AG09319 (cell line): ENCODE results near the gene FERD3L.

Experiments used
- DNase-seq: peaks from one replicate; pipeline ENCODE4 v3.0.0-alpha.2; 2010; ENCODE audit warnings: low read depth; ENCODE audit errors: extremely low read depth
- TF ChIP-seq, protein P1 (sequence below): IDR thresholded peaks from 2 replicates; pipeline ENCODE4 v1.5.1; 2011; ENCODE audit warnings: low read depth, mild to moderate bottlenecking, inconsistent platforms, low read length, moderate library complexity

FERD3L gene

DNA sequence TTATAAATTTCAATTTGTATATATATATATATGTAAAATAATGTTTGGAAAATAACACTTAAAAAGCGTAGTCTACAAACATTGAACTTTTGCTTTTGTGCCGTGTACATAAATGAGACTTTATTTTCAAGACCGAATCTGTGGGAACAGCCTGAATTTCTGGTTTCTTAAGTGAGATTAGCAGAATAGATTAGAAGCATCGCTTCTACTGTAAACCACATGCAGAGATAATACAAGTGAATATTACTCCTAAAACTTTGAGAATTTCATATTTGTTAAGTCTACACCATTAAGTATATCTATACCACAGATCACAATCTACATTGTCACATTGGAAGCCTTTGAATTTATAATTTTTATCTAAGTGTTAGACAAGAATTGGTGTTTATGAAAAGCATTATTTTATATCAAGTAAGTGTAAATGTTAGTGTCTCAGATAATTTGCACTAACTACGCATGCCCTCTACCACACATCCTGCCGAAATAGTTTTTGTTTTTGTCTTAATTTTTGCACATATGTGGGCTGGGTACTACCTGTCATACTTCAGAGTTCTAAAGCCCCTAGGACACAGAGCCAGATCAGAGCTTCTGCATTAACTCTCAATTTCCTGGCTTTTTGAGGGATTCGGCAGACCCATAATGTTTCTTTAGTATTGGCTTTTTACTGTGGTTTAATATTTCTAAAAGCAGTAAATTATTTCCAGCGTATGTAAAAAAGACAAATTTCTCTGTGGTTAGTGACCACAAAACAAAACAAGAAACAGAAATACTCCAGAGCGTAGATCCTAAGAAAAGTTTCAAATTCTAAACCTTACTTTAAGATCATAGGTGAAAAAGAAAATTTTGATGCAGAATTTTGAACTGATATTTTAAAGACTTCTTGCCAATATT is 47.8 kb downstream of the FERD3L start:
- DNase-seq = no peak
- TF ChIP-seq, protein P1, sequence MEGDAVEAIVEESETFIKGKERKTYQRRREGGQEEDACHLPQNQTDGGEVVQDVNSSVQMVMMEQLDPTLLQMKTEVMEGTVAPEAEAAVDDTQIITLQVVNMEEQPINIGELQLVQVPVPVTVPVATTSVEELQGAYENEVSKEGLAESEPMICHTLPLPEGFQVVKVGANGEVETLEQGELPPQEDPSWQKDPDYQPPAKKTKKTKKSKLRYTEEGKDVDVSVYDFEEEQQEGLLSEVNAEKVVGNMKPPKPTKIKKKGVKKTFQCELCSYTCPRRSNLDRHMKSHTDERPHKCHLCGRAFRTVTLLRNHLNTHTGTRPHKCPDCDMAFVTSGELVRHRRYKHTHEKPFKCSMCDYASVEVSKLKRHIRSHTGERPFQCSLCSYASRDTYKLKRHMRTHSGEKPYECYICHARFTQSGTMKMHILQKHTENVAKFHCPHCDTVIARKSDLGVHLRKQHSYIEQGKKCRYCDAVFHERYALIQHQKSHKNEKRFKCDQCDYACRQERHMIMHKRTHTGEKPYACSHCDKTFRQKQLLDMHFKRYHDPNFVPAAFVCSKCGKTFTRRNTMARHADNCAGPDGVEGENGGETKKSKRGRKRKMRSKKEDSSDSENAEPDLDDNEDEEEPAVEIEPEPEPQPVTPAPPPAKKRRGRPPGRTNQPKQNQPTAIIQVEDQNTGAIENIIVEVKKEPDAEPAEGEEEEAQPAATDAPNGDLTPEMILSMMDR = no peak

DNA sequence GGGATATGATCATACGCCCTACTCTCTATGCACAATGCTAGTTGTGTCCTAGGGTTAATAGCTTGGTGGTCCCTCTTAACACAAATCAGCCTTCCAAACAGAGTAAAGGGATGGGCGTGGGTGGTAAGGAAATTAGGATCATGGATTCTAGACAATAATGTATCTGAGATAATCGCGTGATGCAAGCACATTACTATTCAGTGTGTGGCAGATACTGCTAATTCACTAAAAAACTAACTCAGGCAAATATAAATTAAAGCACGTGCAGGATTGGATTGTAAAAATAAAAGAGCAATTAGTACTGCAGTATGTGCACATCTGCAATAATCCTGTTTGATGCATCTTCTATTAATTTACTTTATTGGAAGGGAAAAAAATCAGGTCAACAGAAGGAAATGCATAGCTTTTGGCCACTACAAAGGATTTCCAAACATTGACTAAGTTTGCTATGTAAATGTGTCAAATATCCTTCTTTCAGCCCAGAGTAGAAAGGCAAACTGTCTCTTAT is 49.8 kb downstream of the FERD3L start:
- no peak for DNase-seq
- TF ChIP-seq, protein P1 = no peak
